Gastroesophageal sphincter (tissue), 3 donors: ENCODE data around the gene FAHD2B.
"Not testable (repeated sequence)": the region's sequence is repeated elsewhere in the genome, so short reads cannot be mapped to it uniquely, and the experiment has no call there.

ENCODE experiments used
- POLR2A ChIP-seq, 2 donors: fragments of 450-650 bp; IDR thresholded peaks; one replicate each; pipeline ENCODE4 v1.6.1; 2017; ENCODE audit warnings: antibody characterized with exemption in 2 of 2, mild to moderate bottlenecking in 2 of 2, moderate library complexity in 1 of 2
- TF ChIP-seq, protein P1 (sequence below), 4 experiments: fragments of 200-600 bp in 2 of 4; fragments of 450-650 bp in 2 of 4; sonication (generic) in 1 of 4; IDR thresholded peaks; one replicate each; pipeline ENCODE4 v1.5.1; 2017 to 2019; ENCODE audit warnings: antibody characterized with exemption in 4 of 4, mild to moderate bottlenecking in 2 of 4, moderate library complexity in 2 of 4

DNA sequence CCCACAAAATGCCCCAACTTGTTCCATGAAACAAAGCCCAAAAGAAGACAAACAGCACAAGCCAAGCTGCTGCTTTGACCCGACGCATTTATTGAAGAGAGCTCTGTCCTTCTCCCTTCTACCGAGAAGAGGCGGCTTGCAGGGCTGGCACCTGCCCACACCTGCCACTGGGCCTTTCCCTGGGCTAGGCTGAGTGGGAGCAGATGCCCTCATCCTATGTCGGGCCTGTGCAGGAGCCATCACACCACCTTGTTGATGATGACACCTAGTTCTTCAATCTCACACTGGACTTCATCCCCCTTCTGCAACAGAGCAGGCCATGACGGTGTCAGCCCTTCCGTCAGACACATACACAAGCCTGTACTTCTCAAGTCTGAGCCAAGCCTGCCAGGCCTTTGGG is 11.2 kb downstream of the FAHD2B start:
- TF ChIP-seq, protein P1, sequence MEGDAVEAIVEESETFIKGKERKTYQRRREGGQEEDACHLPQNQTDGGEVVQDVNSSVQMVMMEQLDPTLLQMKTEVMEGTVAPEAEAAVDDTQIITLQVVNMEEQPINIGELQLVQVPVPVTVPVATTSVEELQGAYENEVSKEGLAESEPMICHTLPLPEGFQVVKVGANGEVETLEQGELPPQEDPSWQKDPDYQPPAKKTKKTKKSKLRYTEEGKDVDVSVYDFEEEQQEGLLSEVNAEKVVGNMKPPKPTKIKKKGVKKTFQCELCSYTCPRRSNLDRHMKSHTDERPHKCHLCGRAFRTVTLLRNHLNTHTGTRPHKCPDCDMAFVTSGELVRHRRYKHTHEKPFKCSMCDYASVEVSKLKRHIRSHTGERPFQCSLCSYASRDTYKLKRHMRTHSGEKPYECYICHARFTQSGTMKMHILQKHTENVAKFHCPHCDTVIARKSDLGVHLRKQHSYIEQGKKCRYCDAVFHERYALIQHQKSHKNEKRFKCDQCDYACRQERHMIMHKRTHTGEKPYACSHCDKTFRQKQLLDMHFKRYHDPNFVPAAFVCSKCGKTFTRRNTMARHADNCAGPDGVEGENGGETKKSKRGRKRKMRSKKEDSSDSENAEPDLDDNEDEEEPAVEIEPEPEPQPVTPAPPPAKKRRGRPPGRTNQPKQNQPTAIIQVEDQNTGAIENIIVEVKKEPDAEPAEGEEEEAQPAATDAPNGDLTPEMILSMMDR (IDR thresholded peaks at IDR 0.05): not testable (repeated sequence)
- not testable (repeated sequence) for TF ChIP-seq POLR2A (IDR thresholded peaks at IDR 0.05)
